ENCODE measurements around the gene LRRC8B. TPM values are rescaled to one million over a fixed set of nuclear protein-coding genes. Genes with fewer than 3 reads are reported as not detected.

Gene LRRC8B
- total RNA-seq, 4 donors from 2014 or later = 3.5 to 15.7 (median 8.5) TPM

DNA sequence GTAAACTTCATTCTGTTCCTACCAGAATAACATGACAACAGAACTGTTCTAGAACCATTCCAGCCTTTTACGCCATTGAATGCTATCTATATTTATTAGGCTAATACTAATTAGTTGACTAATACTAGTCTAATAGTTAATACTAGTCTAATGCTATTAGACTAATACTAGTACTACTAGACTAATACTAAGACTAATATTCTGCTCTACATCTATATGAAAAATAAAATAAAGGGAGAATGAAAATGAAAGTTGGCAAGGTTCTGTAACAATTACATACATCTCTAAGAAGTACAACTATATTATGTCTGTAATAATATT is 40.9 kb upstream of the LRRC8B start:
- intact Hi-C loops (cut with DNase I; ENCODE audit: low total_unique reads) = loop anchor here (1.0 kb wide), 2 partner anchors 116 to 280 kb away; no protein-coding TSS in a partner anchor
- in situ Hi-C loops (cut with MboI; ENCODE audit: low sequenced_read_pairs in 4 of 4) = loop anchor here in 3 of 4 donors (10.0 kb wide), 2 partner anchors 111 to 281 kb away; no protein-coding TSS in a partner anchor

DNA sequence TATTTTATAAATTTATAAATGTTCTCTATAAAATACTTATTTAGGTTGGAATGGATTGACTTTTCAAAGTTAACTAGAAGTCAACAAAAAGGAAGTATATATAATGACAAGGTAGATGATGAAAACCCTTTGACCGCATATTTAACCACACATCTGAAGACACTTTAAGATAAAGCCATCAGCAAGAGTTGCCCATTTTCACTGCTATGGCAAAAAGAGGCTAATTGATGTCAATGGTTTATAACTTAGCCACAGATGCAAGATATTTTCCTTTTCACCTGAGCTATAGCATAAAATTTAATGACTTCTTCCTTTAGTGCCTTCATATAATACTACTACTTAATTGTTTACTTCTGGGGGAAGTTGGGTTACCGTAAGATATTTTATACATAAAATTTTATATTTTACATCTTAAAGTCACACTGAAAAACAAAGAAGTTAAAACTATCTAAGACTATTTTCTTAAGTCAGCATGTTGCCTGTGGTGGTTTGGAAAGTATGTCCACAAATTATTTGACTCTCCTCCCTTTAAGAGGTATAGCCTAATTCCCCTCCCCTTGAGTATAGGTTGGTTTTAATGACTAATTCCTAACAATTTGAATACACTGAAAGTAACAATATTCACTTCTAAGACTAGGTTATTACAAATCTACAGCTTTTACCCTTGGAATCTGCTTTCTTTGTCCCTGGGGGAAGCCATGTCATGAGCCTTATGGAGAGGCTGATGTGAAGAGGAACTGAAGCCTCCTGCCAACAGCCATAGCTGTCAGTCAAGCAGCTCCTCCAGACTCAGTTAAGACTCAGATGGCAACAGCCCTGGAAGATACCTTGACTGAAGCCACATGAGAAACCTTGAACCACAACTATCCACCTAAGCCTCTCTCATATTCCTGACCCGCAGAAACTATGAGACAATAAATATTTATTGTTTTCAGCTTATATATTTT is 40.3 kb upstream of the LRRC8B start:
- in situ Hi-C loops (cut with MboI; ENCODE audit: low sequenced_read_pairs in 4 of 4) = loop anchor here (5.0 to 10.0 kb wide), 3 partner anchors 110 to 280 kb away; no protein-coding TSS in a partner anchor
- no peak overlapping the region for H3K27ac ChIP-seq
- TF ChIP-seq, protein P1, sequence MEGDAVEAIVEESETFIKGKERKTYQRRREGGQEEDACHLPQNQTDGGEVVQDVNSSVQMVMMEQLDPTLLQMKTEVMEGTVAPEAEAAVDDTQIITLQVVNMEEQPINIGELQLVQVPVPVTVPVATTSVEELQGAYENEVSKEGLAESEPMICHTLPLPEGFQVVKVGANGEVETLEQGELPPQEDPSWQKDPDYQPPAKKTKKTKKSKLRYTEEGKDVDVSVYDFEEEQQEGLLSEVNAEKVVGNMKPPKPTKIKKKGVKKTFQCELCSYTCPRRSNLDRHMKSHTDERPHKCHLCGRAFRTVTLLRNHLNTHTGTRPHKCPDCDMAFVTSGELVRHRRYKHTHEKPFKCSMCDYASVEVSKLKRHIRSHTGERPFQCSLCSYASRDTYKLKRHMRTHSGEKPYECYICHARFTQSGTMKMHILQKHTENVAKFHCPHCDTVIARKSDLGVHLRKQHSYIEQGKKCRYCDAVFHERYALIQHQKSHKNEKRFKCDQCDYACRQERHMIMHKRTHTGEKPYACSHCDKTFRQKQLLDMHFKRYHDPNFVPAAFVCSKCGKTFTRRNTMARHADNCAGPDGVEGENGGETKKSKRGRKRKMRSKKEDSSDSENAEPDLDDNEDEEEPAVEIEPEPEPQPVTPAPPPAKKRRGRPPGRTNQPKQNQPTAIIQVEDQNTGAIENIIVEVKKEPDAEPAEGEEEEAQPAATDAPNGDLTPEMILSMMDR (IDR thresholded peaks at IDR 0.05 in 4 of 5, conservative IDR thresholded peaks at IDR 0.05 in 1 of 5) = no peak
- no peak for TF ChIP-seq POLR2A (IDR thresholded peaks at IDR 0.05)
- H3K4me1 ChIP-seq = no peaks in the 10 kb centered on the region
- H3K27me3 ChIP-seq = no peaks in the 10 kb centered on the region
- DNase-seq = no peak
- no peaks in the 10 kb centered on the region for H3K36me3 ChIP-seq
- H3K9me3 ChIP-seq = no peaks in the 10 kb centered on the region
- H3K4me3 ChIP-seq = no peak overlapping the region
- intact Hi-C loops (cut with DNase I; ENCODE audit: low total_unique reads) = no loop called here
- ATAC-seq = no peak

More for the DNA sequence above, 40.9 kb upstream of the LRRC8B start:
- TF ChIP-seq, protein P1 (IDR thresholded peaks at IDR 0.05 in 4 of 5, conservative IDR thresholded peaks at IDR 0.05 in 1 of 5) = no peak
- TF ChIP-seq POLR2A (IDR thresholded peaks at IDR 0.05) = no peak
- Histone ChIP-seq H3K4me1 (no peaks in the 10 kb centered on the region), H3K9me3 (no peaks in the 10 kb centered on the region), H3K36me3 (no peaks in the 10 kb centered on the region), H3K4me3 (no peak overlapping the region), H3K27me3 (no peaks in the 10 kb centered on the region), H3K27ac (no peak overlapping the region)
- ATAC-seq (no peak), DNase-seq (no peak)

DNA sequence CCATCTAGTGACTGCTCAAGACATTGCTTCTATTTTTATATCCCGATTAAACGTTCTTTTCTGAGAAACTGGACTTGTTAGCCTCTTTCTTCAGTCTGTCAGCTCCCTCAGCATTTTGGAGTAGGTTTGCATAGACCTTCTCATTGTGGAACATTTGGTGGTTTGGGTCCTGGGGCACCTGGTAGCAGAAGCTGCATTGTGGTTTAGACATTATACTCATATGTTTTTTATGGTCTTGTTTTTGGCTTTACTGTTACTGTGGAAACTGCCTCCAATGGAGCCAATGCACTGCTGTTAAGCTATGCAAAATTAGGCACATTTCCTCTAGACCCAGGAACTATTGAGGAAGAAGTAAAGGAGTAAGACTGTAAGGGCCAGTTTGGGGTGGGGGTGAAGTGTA is 36.7 kb upstream of the LRRC8B start:
- Histone ChIP-seq H3K4me1 (no peaks in the 10 kb centered on the region), H3K27me3 (no peaks in the 10 kb centered on the region), H3K27ac (no peak overlapping the region), H3K9me3 (no peaks in the 10 kb centered on the region), H3K4me3 (no peak overlapping the region), H3K36me3 (no peaks in the 10 kb centered on the region)
- intact Hi-C loops (cut with DNase I; ENCODE audit: low total_unique reads) (no loop called here), in situ Hi-C loops (cut with MboI; ENCODE audit: low sequenced_read_pairs in 4 of 4) (loop anchor here (5.0 to 10.0 kb wide), 3 partner anchors 107 to 277 kb away; no protein-coding TSS in a partner anchor)
- ATAC-seq (no peak), DNase-seq (no peak)
- TF ChIP-seq POLR2A (IDR thresholded peaks at IDR 0.05) = no peak
- TF ChIP-seq, protein P1 (IDR thresholded peaks at IDR 0.05 in 4 of 5, conservative IDR thresholded peaks at IDR 0.05 in 1 of 5) = no peak

DNA sequence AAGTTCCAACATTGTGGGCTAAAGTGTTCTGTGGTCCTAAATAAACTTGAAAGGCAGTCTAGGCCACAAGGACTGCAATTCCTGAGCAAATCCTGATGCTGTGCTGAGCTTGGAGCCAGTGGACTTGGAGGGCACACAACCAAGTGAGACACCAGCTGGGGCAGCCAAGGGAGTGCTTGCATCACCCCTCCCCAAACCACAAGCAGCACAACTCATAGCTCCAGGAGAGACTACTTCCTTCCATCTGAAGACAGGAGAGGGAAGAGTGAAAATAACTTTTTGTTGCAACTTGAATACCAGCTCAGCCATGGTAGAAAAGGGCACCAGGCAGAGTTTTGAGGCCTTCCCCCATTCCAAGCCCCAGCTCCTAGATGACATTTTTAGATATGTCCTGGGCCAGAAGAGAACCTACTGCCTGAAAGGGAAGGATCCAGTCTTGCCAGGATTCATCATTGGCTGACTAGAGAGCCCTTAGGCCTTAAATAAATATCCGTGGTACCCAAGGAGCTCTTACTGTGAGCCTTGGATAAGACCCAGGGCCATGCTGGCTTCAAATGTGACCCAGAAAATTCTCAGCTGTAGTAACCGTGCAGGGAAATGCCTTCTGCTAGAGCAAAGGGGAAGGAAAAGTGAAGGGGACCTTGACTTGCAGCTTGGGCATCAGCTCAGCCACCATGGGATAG is 35.4 kb upstream of the LRRC8B start:
- H3K4me1 ChIP-seq = no peaks in the 10 kb centered on the region
- H3K4me3 ChIP-seq = no peak overlapping the region
- no peak for TF ChIP-seq POLR2A (IDR thresholded peaks at IDR 0.05)
- TF ChIP-seq, protein P1 (IDR thresholded peaks at IDR 0.05 in 4 of 5, conservative IDR thresholded peaks at IDR 0.05 in 1 of 5) = no peak
- DNase-seq = no peak
- H3K27ac ChIP-seq = no peak overlapping the region
- intact Hi-C loops (cut with DNase I; ENCODE audit: low total_unique reads) (no loop called here), in situ Hi-C loops (cut with MboI; ENCODE audit: low sequenced_read_pairs in 4 of 4) (loop anchor here (5.0 to 10.0 kb wide), 3 partner anchors 106 to 276 kb away; no protein-coding TSS in a partner anchor)
- ATAC-seq = no peak
- H3K27me3 ChIP-seq = no peaks in the 10 kb centered on the region
- H3K36me3 ChIP-seq = no peaks in the 10 kb centered on the region
- H3K9me3 ChIP-seq = no peaks in the 10 kb centered on the region

Data from gastrocnemius medialis (tissue), 4 donors.